GM21723 (cell line): ENCODE results near the gene MS4A4E.
"Not testable (repeated sequence)": the region's sequence is repeated elsewhere in the genome, so short reads cannot be mapped to it uniquely, and the experiment has no call there.

Experiments used
- ATAC-seq: cut with Tn5 transposase; IDR thresholded peaks from one replicate; pipeline ENCODE4 v1.9.1; 2021; ENCODE audit warnings: mild to moderate bottlenecking, moderate library complexity; ENCODE audit not compliant: unreplicated experiment

MS4A4E gene

GRCh38 chr11:60182541-60183330, 60.2 kb downstream of the MS4A4E start, which contains the start of gene MS4A6A:
Gene MS4A6A (minus strand): TSS chr11:60183083. CDS start chr11:60181727, 1,356 bp downstream.
- no peak for ATAC-seq

- peak; percentile 52 for ATAC-seq
Observed at GRCh38 chr11:60175860-60176275, 67.1 kb downstream of the MS4A4E start.

GRCh38 chr11:60172011-60172410, 70.9 kb downstream of the MS4A4E start:
- no peak for ATAC-seq

GRCh38 chr11:60170566-60170965, 72.4 kb downstream of the MS4A4E start:
- no peak for ATAC-seq

GRCh38 chr11:60169264-60169915, 73.5 kb downstream of the MS4A4E start:
- ATAC-seq = no peak

GRCh38 chr11:60168306-60168705, 74.6 kb downstream of the MS4A4E start:
- ATAC-seq = no peak

- no peak for ATAC-seq
Observed at GRCh38 chr11:60165951-60166350, 77.0 kb downstream of the MS4A4E start.

- ATAC-seq = no peak
Observed at GRCh38 chr11:60165538-60165937, 77.4 kb downstream of the MS4A4E start.

GRCh38 chr11:60164550-60165075, 78.3 kb downstream of the MS4A4E start:
- ATAC-seq = no peak

GRCh38 chr11:60161766-60162165, 81.2 kb downstream of the MS4A4E start:
- no peak for ATAC-seq

- ATAC-seq = no peak
Observed at GRCh38 chr11:60161107-60161506, 81.8 kb downstream of the MS4A4E start.

- ATAC-seq = no peak
Observed at GRCh38 chr11:60159868-60160267, 83.1 kb downstream of the MS4A4E start.

- ATAC-seq = no peak
Observed at GRCh38 chr11:60159284-60159683, 83.7 kb downstream of the MS4A4E start.

GRCh38 chr11:60158636-60159035, 84.3 kb downstream of the MS4A4E start:
- ATAC-seq = no peak

GRCh38 chr11:60155931-60156330, 87.0 kb downstream of the MS4A4E start:
- ATAC-seq = no peak

GRCh38 chr11:60152727-60153126, 90.2 kb downstream of the MS4A4E start:
- not testable (repeated sequence) for ATAC-seq

GRCh38 chr11:60150279-60150678, 92.7 kb downstream of the MS4A4E start:
- no peak for ATAC-seq
